HCT116 (cell line): Measurements from ENCODE around the gene CNDP1. TPM values are rescaled to one million over a fixed set of nuclear protein-coding genes. Genes with fewer than 3 reads are reported as not detected.

ENCODE experiments used
- ATAC-seq: fragments of 200-7000 bp; cut with Tn5 transposase; 2 replicates; pipeline ENCODE4 v1.9.1; 2020; ENCODE audit warnings: mild to moderate bottlenecking, moderate library complexity
- BruUV-seq: library from RNA; stranded (reverse); fragments of 400-500 nt; replicated peaks from 2 replicates; lab custom pipeline; 2021; lab: Mats Ljungman, UMichigan
- CTCF ChIA-PET: fragments of 300-600 bp; sonication (Branson Sonifier 250); formaldehyde crosslinking; loops from one replicate; lab custom pipeline; 2021; ENCODE audit warnings: antibody characterized with exemption; lab: Charles Lee
- POLR2A ChIA-PET: fragments of 300-600, 350-600 bp; sonication (Branson Sonifier 250); formaldehyde crosslinking; loops from one replicate; lab custom pipeline; 2021; ENCODE audit warnings: antibody characterized with exemption; lab: Charles Lee
- RAD21 ChIA-PET, 2 experiments: fragments of 300-600 bp; sonication (Branson Sonifier 250); formaldehyde crosslinking; loops; one replicate each; lab custom pipeline; 2023; ENCODE audit warnings: low total read pairs in 2 of 2; ENCODE audit not compliant: uncharacterized antibody in 2 of 2, unreplicated experiment in 2 of 2, low non-redundant PET in 1 of 2; lab: Charles Lee
- DNase-seq: peaks from one replicate; pipeline ENCODE4 v3.0.0-alpha.2; 2010; ENCODE audit warnings: low read depth, low spot score
- H2AFZ ChIP-seq: fragments of 200-600 bp; shearing (Covaris generic), sonication (generic); 2 replicates; pipeline ENCODE4 v1.6.1; 2017; ENCODE audit warnings: low read depth, mixed run types, mixed read lengths, antibody characterized with exemption, low read length; ENCODE audit not compliant: poor library complexity, severe bottlenecking
- H3K27ac ChIP-seq: 2 replicates; pipeline ENCODE4 v1.5.1; 2012; ENCODE audit warnings: low read depth, low read length
- H3K27me3 ChIP-seq: fragments of 200-600 bp; sonication (generic); 2 replicates; pipeline ENCODE4 v1.6.1; 2016; ENCODE audit warnings: mixed run types, low read length, mixed read lengths; ENCODE audit not compliant: insufficient read depth
- H3K36me3 ChIP-seq, 2 experiments: fragments of 200-500 bp in 1 of 2; fragments of 200-600 bp in 1 of 2; sonication (Bioruptor generic) in 1 of 2; sonication (generic) in 1 of 2; 2 replicates each; pipeline versions ENCODE4 v1.5.1 to v1.6.1; 2014 to 2016; ENCODE audit warnings: low read length in 2 of 2, inconsistent platforms in 1 of 2, mixed read lengths in 1 of 2, mixed run types in 1 of 2; ENCODE audit not compliant: insufficient read depth in 2 of 2, control insufficient read depth in 1 of 2
- H3K4me1 ChIP-seq, 2 experiments: fragments of 200-600 bp in 1 of 2; sonication (generic) in 1 of 2; 2 replicates each; pipeline versions ENCODE4 v1.5.1 to v1.6.1; 2012 to 2017; ENCODE audit warnings: low read length in 2 of 2, inconsistent platforms in 1 of 2, mild to moderate bottlenecking in 1 of 2, mixed read lengths in 1 of 2, mixed run types in 1 of 2, moderate library complexity in 1 of 2; ENCODE audit not compliant: insufficient read depth in 2 of 2, control insufficient read depth in 1 of 2
- H3K4me2 ChIP-seq: fragments of 200-600 bp; sonication (generic); 2 replicates; pipeline ENCODE4 v1.6.1; 2017; ENCODE audit warnings: mixed run types, low read length, mixed read lengths
- H3K4me3 ChIP-seq, 2 experiments: fragments of 200-600 bp in 1 of 2; sonication (generic) in 1 of 2; replicated peaks in 1 of 2; 2 replicates each; pipeline ENCODE4 v1.5.1; 2011 to 2016; ENCODE audit warnings: low read length in 2 of 2, control low read depth in 1 of 2, low read depth in 1 of 2, mild to moderate bottlenecking in 1 of 2, mixed read lengths in 1 of 2, mixed run types in 1 of 2
- H3K79me2 ChIP-seq: fragments of 200-600 bp; sonication (generic); 2 replicates; pipeline ENCODE4 v1.6.1; 2017; ENCODE audit warnings: mild to moderate bottlenecking, mixed run types, low read length, moderate library complexity, mixed read lengths; ENCODE audit not compliant: insufficient read depth
- H3K9ac ChIP-seq: fragments of 200-600 bp; sonication (generic); 2 replicates; pipeline ENCODE4 v1.6.1; 2016; ENCODE audit warnings: low read length, mixed read lengths
- H3K9me2 ChIP-seq: fragments of 200-600 bp; sonication (generic), shearing (Covaris generic); 2 replicates; pipeline ENCODE4 v1.6.1; 2017; ENCODE audit warnings: mixed run types, mild to moderate bottlenecking, moderate library complexity; ENCODE audit not compliant: insufficient read depth
- H3K9me3 ChIP-seq, 2 experiments: fragments of 200-500 bp in 1 of 2; fragments of 200-600 bp in 1 of 2; sonication (Bioruptor generic) in 1 of 2; sonication (generic) in 1 of 2; 2 replicates each; pipeline ENCODE4 v1.6.1; 2014 to 2017; ENCODE audit warnings: low read length in 2 of 2, mixed read lengths in 2 of 2, inconsistent platforms in 1 of 2, low read depth in 1 of 2, mild to moderate bottlenecking in 1 of 2, mixed run types in 1 of 2, moderate library complexity in 1 of 2; ENCODE audit not compliant: control insufficient read depth in 1 of 2, insufficient read depth in 1 of 2
- H4K20me1 ChIP-seq: fragments of 200-600 bp; sonication (generic), shearing (Covaris generic); 2 replicates; pipeline ENCODE4 v1.6.1; 2017; ENCODE audit warnings: mixed run types, mild to moderate bottlenecking, moderate library complexity; ENCODE audit not compliant: insufficient read depth
- CBX3 ChIP-seq: IDR thresholded peaks from 2 replicates; pipeline ENCODE4 v1.6.1; 2012; ENCODE audit warnings: low read depth
- POLR2AphosphoS5 ChIP-seq: IDR thresholded peaks from 2 replicates; pipeline ENCODE4 v1.6.1; 2011; ENCODE audit warnings: mild to moderate bottlenecking, low read depth, low read length, moderate library complexity
- SIN3A ChIP-seq: IDR thresholded peaks from 2 replicates; pipeline ENCODE4 v1.6.1; 2012; ENCODE audit warnings: low read depth
- intact Hi-C: fragments of 100-400 bp; cut with micrococcal nuclease; formaldehyde crosslinking; loops from 2 replicates; pipeline ENCODE4 v1.10.0; 2022
- total RNA-seq: library from RNA; stranded (reverse); gene quantifications from one replicate; pipeline ENCODE4 v1.2.1, GENCODE V29; 2021; ENCODE audit not compliant: unreplicated experiment
- TF ChIP-seq, protein P1 (sequence below), 3 experiments: fragments of 200-600 bp in 1 of 3; sonication (generic) in 1 of 3; IDR thresholded peaks in 2 of 3; conservative IDR thresholded peaks in 1 of 3; 2 replicates each; pipeline ENCODE4 v1.5.1; 2012 to 2017; ENCODE audit warnings: low read depth in 2 of 3, low read length in 2 of 3, antibody characterized with exemption in 1 of 3, borderline replicate concordance in 1 of 3, control low read depth in 1 of 3, mild to moderate bottlenecking in 1 of 3, mixed read lengths in 1 of 3, mixed run types in 1 of 3, moderate library complexity in 1 of 3; ENCODE audit not compliant: insufficient read depth in 1 of 3
- TF ChIP-seq, protein P2 (sequence below): IDR thresholded peaks from 2 replicates; pipeline ENCODE4 v1.6.1; 2012
- TF ChIP-seq, protein P3 (sequence below): IDR thresholded peaks from 2 replicates; pipeline ENCODE4 v1.6.1; 2012

The CNDP1 gene
- total RNA-seq, 1 experiment from 2014 or later = not detected

DNA sequence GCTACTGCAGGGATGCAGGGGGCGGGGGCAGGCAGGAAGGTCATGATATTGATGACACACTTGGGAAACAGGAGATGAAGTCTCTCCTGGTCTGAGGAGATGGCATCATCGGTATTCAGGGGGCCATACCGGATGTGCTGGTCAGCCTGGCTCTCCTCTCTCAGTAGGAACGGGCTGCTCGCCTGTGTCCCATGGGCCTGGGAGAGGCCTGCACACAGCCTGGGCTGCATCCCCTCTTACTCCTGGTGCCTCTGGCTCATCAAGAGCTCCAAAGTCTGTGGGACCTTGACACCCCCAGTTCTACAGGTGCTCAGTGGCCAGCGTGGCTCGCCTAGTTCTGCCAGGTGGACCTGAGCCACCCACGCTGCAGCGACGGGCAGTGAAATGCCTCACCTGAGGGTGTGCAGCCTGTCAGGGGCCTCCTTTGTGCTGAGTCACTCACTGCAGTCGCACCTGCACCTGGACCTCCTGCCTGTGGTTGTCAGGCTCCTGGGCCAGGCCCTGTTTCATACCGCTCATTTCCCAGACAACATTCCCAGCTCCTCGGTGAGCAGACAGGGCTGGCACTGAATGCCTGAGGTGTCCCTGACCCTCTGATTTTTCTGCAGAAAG is 18.6 kb upstream of the CNDP1 start:
- Histone ChIP-seq H4K20me1 (no peaks in the 10 kb centered on the region), H3K9me3 (no peaks in the 10 kb centered on the region), H3K36me3 (peaks cover 7 to 12% of the 10 kb centered on the region in 2 experiments; a peak in 3 of 4 replicates), H3K4me3 (no peak overlapping the region), H3K9ac (no peak overlapping the region), H3K79me2 (no peaks in the 10 kb centered on the region)
- intact Hi-C loops = no loop called here
- TF ChIP-seq, protein P1, sequence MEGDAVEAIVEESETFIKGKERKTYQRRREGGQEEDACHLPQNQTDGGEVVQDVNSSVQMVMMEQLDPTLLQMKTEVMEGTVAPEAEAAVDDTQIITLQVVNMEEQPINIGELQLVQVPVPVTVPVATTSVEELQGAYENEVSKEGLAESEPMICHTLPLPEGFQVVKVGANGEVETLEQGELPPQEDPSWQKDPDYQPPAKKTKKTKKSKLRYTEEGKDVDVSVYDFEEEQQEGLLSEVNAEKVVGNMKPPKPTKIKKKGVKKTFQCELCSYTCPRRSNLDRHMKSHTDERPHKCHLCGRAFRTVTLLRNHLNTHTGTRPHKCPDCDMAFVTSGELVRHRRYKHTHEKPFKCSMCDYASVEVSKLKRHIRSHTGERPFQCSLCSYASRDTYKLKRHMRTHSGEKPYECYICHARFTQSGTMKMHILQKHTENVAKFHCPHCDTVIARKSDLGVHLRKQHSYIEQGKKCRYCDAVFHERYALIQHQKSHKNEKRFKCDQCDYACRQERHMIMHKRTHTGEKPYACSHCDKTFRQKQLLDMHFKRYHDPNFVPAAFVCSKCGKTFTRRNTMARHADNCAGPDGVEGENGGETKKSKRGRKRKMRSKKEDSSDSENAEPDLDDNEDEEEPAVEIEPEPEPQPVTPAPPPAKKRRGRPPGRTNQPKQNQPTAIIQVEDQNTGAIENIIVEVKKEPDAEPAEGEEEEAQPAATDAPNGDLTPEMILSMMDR (IDR thresholded peaks at IDR 0.05 in 2 of 3, conservative IDR thresholded peaks at IDR 0.05 in 1 of 3; ENCODE audit: borderline replicate concordance in 1 of 3, insufficient read depth in 1 of 3, low read depth in 2 of 3, low read length in 2 of 3) = no peak
- TF ChIP-seq CBX3 = no peak
- TF ChIP-seq, protein P2, sequence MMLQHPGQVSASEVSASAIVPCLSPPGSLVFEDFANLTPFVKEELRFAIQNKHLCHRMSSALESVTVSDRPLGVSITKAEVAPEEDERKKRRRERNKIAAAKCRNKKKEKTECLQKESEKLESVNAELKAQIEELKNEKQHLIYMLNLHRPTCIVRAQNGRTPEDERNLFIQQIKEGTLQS = no peak
- TF ChIP-seq, protein P3, sequence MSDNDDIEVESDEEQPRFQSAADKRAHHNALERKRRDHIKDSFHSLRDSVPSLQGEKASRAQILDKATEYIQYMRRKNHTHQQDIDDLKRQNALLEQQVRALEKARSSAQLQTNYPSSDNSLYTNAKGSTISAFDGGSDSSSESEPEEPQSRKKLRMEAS = no peak
- no peak for TF ChIP-seq POLR2AphosphoS5
- no peak for TF ChIP-seq SIN3A
- TF ChIP-seq, all 23 proteins: peak for 0
- H3K4me2 ChIP-seq = no peak overlapping the region
- ChIA-PET RAD21 (no interaction called here), CTCF (no interaction called here), POLR2A (no interaction called here)
- no peaks in the 10 kb centered on the region for H3K4me1 ChIP-seq
- DNase-seq (no peak), ATAC-seq (no peak)
- no peak overlapping the region for H2AFZ ChIP-seq
- H3K9me2 ChIP-seq = no peaks in the 10 kb centered on the region
- BruUV-seq = no TSS peak
- no peak overlapping the region for H3K27ac ChIP-seq
- no peaks in the 10 kb centered on the region for H3K27me3 ChIP-seq
